NCI-H2196 (cell line): ENCODE results near the gene TMEM182.
A peak's percentile ranks its signal among the peaks of the same experiment; 100 is the strongest.

ENCODE experiments used
- DNase-seq: peaks from one replicate; lab custom pipeline; 2025; ENCODE audit not compliant: unreplicated experiment; lab: John Stamatoyannopoulos, UW

Gene TMEM182

DNA sequence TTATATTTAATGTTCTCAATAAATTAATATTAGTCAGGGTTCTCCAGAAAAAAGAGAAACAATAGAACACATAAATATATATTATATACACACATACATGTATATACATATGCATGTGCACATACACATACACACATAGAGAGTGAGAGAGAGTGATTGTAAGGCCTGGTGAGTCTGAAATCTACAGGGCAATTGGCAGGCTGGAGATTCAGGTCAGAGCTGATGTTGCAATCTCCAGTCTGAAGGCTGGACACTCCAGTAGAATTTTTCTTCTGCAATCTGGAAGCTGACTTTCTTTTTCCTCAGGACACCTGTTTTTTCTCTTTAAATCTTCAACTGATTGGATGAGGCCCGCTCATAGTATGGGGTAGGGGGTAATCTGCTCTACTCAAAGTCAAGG is 3.2 kb downstream of the TMEM182 start:
- DNase-seq = no peak

DNA sequence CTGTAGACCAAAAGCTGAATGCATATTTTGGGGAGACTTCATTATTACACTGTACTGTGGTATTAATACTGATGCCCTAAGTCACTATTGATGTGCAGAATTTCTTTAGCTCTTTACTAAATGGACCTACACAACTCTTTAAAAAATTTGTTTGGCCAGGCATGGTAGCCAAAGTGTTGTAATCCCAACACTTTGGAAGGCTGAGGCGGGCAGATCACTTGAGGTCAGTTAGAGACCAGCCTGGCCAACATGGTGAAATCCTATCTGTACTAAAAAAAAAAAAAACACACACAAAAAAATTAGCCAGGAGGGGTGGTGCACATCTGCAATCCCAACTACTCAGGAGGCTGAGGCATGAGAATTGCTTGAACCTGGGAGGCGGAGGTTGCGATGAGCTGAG is 6.4 kb downstream of the TMEM182 start:
- no peak for DNase-seq

DNA sequence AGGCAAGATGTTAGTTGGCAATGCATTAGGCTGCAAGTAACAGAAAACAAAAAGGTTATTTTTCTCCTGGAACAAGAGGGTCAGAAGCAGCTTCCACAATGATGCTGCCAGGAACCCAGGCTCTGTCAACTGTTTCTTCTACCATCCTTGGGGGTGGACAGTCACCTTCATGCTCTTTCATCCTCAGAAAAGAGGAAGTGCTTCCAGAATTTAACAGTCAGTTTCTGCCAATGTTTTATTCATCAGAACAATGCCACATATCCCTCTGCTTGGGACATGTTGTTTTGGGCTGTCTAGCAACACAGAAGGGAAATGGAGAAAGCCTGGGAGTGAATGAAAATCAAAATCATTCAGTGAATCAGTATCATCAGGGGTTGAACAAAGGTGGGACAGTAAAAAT is 7.1 kb downstream of the TMEM182 start:
- DNase-seq = no peak

DNA sequence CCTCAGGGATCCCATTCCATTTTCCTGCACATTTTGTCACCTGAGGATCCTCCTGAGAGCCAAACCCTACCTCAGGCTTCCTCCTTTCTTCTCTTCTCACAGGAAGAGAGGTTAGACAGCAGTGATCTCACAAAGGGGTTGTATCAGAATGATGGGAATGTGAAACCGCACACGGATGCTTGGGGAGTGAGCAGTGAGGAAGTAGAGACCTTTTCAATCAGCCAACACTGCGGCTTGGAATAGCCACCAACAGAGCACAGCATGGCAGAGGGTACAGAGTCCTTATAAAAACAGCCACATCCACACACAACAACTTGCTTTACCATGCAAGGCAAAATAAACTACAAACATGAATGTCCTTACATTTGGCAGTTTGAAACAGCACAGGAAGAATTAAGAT is 8.7 kb downstream of the TMEM182 start:
- DNase-seq = no peak

DNA sequence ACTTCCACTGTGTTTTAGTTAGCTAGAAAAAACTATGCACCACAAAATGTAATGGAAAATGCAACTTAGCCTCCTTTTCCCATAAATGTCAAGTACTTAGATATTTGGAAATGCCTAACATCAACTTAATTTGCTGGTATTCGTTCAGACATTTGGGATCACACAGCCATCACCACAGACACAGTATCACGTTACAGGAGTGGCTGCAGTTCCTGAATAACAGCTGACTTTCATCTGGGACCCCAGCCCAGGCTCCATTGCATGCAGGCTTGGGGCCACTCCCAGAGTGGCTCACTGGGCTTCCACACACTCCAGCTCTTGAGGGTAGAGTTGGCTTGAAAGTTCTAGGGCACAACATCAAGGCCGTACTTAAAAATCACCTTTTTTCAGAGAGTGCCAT is 9.3 kb downstream of the TMEM182 start:
- no peak for DNase-seq

DNA sequence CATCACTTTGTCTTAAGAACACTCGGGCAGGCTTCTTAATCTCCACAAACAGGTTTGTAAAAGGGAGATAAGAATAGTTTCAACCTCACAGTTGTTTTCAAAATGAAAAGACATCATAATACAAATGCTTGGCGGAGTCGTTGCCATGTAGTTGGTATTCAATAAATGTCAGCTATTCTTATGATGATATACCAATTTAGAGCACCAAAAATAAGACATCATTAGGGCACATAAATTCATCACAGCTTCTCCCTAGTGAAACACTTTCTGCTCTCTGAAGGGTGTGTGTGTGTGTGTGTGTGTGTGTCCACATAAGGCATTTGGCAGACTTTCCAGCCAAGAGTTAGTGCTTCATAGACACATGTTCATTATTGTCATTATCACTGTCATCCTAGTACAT is 10.8 kb downstream of the TMEM182 start:
- no peak for DNase-seq

DNA sequence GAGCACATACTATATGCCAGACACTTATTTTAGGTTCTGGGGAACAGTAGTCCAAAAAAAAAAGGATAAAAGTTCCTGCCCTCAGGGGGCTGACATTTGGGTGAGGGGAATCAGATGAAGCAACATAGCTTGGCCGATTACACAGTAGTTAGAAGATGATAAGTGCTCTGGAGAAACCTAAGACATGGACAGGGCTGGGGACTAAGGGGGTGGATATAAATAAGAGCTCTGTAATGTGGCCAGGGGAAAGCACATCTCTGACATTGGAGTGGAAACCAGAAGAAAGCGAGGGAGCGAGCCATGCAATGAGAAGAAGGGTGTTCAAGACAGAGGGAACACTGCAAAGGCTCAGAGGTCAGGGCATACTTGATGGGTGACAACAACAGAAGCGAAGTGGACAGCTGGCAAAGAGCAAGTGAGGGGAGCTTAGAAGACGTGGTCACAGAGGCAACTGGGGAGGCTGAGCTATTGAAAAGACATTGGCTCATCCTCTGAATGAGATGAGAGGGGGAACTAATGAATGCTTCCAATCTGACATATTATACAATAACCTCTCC is 11.4 kb downstream of the TMEM182 start:
- DNase-seq = no peak

DNA sequence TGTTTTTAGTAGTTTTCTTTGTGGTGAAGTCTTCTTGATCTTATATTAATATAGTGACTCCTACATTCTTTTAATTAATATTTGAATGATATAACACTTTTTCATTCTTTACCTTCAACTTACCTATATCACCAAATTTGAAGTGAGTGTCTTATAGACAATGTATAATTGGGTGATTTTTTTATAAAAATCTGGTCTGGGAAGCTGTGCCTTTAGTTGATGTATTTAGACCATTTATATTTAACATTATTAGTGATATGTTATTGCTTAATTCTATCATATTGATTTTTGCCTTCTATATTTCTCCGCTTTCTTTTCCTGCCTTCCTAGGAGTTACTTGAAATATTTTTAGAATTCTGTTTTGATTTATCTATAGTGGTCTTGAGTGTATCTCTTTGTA is 16.4 kb downstream of the TMEM182 start:
- no peak for DNase-seq

DNA sequence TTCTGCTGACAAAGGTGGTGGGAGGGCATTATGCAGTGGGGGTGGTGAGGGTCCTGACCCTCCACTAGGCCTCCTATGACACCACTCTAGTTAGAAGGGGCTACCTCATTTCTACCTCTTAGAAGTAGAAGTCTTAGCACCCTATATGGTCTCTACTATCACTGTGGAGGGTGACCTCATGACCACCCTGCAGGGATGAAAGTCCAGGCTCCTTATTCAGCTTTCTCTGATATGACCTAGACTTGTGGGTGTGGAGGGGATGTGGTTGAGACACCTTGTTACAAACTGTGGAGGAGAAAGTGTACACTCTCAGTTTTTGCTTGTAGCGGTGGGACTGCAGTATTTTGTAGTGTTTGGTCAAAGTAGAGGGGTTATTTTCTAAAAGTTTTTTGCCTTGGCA is 18.6 kb downstream of the TMEM182 start:
- DNase-seq = no peak

DNA sequence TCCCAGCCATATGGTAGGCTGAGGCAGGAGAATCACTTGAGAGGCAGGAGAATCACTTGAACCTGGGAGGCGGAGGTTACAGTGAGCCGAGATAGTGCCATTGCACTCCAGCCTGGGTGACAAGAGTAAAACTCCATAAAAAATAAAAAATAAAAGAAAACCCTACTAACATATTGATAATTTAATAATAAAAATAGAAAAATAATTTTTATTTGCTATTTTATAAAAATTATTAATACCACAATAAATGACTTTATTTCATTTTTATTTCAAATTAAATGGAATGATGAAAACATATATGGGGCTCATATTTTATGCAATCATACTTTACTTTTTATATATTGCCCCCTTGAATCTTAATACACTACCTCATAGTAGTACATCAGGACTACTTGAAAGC is 20.4 kb downstream of the TMEM182 start:
- DNase-seq = no peak

DNA sequence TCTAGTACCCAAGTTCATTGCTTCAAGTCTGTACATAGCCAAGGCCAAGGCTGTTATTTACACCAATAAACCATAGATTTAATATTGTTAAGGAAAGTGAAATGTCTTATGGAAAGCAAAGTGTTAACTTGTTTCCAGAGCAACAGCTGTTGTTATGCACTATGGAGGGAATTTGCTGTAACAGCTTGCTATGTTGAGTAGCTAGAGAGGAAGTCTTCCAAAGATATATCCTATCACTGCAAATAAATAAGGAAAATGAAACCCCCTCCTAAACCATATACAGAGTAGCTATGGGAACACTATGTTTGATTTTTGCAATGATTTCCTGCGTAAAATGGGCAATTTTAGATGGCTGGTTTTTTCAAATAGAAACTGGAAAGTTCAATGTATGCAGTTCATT is 21.1 kb downstream of the TMEM182 start:
- DNase-seq = no peak

DNA sequence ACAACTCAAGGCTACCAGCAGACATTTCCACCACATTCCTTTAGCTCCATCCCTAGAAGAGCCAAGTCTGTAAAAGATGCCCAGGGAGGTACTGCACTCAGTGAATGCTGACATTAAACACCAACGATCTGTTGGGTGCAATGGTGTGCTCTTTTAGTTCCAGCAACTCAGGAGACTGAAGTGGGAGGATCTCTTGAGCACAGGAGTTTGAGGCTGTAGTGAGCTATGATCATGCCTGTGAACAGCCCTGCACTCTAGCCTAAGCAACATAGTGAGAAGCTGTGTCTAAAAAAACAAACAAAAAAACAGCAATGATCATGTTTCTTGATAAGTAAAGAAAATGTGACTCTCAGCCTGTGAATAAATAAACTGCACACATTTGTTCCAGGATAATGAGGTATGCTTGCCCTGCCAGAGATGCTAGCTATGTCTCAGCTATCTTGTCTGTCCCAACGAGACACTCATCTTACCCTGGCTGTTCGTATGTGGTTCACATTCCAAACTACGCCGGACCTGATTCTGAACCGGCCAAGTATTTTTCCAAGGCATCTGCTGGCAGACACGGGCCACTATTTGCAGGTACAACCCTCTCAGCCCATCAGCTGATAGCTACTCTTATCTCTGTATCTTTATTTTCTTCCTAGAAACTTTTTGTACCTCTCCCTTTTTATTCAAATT is 21.8 kb downstream of the TMEM182 start:
- DNase-seq = no peak

DNA sequence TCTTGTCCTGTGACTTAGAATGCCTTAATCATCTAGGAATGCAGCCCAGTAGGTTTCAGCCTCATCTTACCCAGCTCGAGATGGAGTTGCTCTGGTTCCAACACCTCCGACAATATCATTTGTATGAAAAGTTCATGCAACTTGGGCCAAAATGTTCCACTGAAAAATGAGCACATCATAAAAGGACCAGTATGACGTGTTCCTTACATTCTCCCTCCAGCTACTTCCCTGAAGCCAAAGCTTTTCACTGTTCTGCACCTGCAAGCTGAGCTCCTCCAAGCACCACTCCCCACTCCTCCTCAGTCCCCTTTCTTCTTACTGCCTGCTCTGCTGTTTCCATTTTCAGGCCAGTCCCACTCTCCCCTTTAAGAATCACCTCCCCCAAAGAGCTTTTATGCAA is 23.1 kb downstream of the TMEM182 start:
- no peak for DNase-seq

DNA sequence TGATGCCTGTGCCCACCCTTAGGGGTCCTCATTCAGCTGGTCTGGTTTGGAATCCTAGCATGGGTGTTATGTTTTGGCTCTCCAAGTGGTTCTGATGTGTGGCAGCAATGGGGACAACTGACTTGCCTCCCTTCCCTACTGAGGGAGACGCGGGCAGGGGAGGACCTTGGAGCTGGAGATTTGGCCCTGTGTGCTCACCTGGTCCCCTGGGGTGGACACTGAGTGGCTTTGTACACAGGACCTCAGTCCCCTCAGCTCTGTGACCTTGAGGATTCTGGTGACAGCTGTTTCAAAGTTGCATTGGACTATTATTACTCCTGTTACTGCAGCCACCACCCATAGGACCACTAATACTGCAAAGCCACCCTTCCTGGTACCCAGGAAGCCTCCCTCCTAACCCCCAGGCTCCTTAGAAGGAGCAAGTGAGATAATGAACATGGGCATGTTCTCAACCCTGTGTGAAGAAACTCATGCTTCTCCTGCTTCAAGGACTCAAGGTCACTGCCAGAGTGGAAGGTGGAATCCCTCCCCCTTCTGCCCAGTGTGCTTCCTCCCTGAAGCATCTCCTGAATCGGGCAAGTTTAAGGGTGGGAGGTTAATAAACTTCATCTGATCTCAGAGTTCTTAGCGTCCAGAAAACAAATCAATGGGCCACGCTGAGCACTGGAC is 26.5 kb downstream of the TMEM182 start:
- DNase-seq = no peak

DNA sequence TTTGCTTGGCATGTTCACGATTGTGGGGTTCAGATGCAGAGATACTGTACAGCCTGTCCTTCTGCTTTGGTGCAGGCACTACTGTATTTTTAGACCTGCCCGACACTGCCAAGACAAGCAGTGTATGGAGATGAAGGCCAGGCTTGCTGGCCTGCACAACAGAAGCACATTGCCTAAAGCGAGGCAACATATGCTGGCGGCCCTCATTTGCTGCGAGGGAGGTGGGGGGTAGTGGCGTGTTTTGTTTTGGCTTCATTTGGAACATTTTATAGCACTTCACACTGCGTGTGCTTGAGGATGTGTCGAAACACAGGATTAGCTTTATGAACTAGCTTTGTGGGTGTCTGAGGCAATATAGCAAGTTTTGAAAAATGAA is 27.0 kb downstream of the TMEM182 start:
- no peak for DNase-seq

DNA sequence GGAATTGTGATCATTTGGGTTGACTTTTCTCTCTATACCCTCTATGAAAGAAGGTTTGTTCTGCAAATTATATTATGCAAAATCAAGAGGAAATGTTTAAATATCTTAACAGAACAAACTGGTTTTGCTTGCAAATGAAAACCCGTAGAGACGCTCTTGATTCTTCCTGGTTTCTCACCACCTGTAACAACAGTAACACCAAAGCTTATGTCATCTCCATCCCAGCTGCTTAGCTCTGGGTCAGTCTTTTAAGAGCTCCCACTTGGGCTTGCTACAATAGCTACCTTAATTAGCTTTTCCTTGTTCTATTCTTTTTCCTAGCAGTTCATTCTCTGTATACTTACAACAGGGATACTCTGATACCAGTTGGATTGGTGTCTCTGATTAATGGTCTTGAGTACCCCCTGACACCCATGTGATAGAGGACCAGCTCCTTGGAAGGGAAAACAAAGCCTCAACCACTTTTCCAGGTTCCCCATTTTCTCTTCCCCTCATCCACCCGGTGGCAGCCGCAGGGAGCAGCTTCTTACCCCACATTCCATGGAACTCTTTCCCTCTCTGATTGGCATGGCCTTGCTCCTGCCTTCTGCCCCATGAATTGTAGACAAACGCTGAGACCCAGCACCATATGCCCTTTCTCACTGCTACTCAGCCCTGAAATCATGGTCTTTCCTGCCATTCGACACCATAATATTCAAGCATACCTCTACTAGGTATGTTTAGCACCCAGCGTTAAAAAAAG is 27.7 kb downstream of the TMEM182 start:
- no peak for DNase-seq

DNA sequence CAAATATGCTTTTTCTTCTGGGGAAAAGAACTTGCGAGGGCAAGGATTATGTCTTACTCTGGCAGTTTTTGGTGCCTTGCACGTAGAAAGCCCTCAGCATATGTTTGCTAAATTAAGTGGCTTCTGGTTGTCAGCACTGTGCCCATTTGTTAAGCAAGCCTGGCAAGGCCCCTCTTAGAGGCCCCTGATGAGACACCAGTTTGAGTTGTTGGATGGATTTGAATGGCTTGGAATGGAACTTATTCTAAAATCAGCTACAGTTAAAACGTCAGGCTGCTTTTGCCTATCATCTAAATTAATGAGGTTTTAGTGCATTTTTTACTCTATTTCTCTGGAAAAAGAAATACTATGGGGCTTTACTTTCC is 28.2 kb downstream of the TMEM182 start:
- no peak for DNase-seq

DNA sequence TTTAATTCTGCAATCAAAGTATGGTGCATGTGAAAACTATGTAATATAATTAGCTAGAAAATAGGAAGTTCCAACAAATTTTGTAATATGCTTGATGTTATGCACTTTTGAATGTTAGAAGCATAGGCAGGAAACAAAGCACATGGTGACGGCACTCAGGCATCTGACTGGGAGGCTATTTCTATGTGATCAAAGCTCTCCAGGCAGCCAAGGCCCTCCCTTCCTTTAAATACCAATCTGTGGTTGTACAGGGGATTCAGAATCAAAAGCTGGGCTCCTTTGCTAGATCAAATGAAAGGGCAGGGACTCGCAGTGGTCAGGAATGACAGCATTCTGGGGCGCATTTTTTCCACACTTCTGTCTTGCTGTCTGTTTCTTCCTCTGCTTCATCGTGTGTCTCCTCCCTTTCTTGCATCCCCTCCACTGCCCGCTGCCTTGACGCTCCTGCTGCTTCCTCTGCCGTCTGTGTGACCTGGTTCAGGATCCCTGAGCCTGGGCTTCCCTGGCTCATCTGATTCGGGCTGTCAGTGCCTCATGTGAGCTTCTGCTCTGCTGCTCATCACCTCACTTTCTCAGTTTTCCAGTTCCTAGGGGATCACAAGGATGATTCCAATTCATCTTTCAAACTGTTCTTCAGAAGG is 30.9 kb downstream of the TMEM182 start:
- DNase-seq = no peak

DNA sequence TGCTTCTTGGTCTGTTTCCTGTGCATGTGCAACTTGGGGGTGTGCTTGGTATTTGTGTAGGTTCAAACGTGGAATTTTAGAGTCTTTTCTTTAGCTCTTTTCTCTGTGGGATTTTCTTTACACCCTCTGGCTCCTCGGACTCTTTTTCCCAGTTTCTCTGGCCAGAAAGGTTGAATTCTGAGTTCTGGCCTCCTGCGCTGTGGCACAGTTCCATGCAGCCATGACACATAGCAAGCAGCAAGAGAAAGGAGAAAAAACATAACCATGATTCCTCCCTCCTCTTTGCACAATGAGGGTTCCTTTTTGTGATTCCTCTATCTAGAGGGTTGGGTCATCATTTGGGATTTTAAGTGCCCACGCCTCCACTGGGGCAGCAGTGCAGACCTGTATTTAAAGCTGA is 33.8 kb downstream of the TMEM182 start:
- no peak for DNase-seq

DNA sequence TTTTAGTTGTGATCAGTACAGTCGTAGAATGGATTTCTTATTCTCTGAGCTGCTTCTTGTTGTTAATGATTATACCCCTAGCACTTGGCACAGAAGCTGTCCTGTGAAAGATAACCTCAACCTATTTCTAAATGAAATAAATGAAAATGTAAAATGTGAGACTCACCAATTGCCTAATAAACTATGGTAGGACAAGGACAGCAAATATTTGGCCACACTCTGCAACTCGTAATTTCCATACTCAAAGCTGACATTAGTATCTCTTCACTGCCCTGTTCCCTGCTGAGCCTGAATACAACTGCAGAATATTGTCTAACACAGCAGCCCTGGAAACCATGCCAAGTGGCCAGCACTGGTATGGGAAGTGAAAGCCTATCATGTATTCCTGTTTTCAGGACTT is 34.5 kb downstream of the TMEM182 start:
- peak; percentile 29 for DNase-seq

DNA sequence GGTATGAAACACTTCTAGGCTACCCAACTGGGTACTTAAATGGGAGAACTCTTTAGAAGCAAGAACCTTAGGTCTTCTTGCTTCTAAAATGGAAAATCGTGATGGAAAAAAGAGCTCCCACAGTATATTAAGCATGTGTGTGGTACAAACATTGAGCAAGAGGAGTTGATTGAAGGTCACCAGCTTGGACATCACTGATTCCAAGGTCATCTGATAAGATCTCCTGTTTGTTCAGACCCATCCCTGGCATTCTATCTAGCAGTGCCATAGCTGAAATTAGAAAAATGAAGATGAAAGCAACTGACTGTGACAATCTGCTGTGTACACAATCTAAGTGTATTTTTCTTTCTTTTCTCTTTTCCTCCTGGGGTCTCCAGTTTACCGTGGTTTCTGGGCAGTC is 35.7 kb downstream of the TMEM182 start:
- DNase-seq = no peak

DNA sequence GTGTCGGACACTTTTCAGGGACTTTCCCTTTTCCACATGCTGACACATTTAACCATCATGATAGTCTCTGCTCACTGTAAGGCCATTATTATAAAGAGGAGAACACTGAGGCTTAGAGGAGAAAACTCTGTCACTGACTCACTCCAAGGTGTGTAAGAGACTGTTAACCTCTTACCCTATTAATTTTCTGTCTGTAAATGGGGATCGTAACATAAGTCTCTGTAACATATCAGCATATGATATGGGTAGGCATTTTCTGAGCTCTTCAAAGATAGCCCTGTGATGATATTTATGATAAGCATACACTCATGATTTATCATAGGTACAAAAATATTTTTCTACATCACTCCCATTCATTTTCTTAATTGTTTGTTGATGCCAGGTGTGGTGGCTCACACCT is 36.4 kb downstream of the TMEM182 start:
- DNase-seq = no peak
